ENCODE results near the gene FASTK.
"Not testable (repeated sequence)": the region's sequence is repeated elsewhere in the genome, so short reads cannot be mapped to it uniquely, and the experiment has no call there.

The FASTK gene

GRCh38 chr7:151028948-151029501, 51.6 kb downstream of the FASTK start:
- peak overlapping the region; percentile 97 for H3K4me3 Mint-ChIP-seq
- ATAC-seq = no peak
- DNase-seq (ENCODE audit: low spot score in 2 of 2) = no peak
- no peaks in the 10 kb centered on the region for H3K9me3 Mint-ChIP-seq
- H3K4me1 Mint-ChIP-seq = peaks cover 22% of the 10 kb centered on the region
- H3K27ac Mint-ChIP-seq = peak overlapping the region; percentile 96
- H3K36me3 Mint-ChIP-seq = peaks cover 28% of the 10 kb centered on the region

GRCh38 chr7:151028131-151028947, 52.3 kb downstream of the FASTK start, which contains the start of gene ABCB8:
Gene ABCB8, plus strand, starts transcription at chr7:151028450. Its CDS starts 66 bp downstream, at chr7:151028516.
- Mint-ChIP-seq H3K36me3 (peaks cover 28% of the 10 kb centered on the region), H3K9me3 (no peaks in the 10 kb centered on the region), H3K27ac (peak within 1 kb of the TSS; percentile 96), H3K4me1 (peaks cover 22% of the 10 kb centered on the region), H3K4me3 (peak within 1 kb of the TSS; percentile 97)
- DNase-seq (ENCODE audit: low spot score in 2 of 2) = peak; percentile 94 to 99
- peak; percentile 97 for ATAC-seq

GRCh38 chr7:151027728-151028130, 52.9 kb downstream of the FASTK start:
- H3K4me1 Mint-ChIP-seq = peaks cover 22% of the 10 kb centered on the region
- H3K27ac Mint-ChIP-seq = peak overlapping the region; percentile 96
- DNase-seq (ENCODE audit: low spot score in 2 of 2); ATAC-seq; H3K9me3 Mint-ChIP-seq: not testable (repeated sequence)
- H3K36me3 Mint-ChIP-seq = peaks cover 28% of the 10 kb centered on the region
- H3K4me3 Mint-ChIP-seq = peak overlapping the region; percentile 97

- Mint-ChIP-seq H3K4me1 (peaks cover 22% of the 10 kb centered on the region), H3K36me3 (peaks cover 25% of the 10 kb centered on the region), H3K27ac (peak overlapping the region; percentile 96), H3K4me3 (peak overlapping the region; percentile 97)
- not testable (repeated sequence) for H3K9me3 Mint-ChIP-seq; ATAC-seq; DNase-seq (ENCODE audit: low spot score in 2 of 2)
Observed at GRCh38 chr7:151026771-151027727, 53.6 kb downstream of the FASTK start.

All from stimulated activated effector memory CD8-positive, alpha-beta T cell treated with anti-CD3 and anti-CD28 coated beads, Interleukin-12 subunit alpha, Interleukin-12 subunit beta, amount 100 ng/mL, for 72 hours (primary cell).